IMR-90 (cell line): ENCODE measurements around the gene ABCB4. TPM values are rescaled to one million over a fixed set of nuclear protein-coding genes. Genes with fewer than 3 reads are reported as not detected.
A peak's percentile ranks its signal among the peaks of the same experiment; 100 is the strongest.

Experiments used
- ATAC-seq: fragments of 200-7000 bp; cut with Tn5 transposase; 2 replicates; pipeline ENCODE4 v1.9.1; 2020; ENCODE audit warnings: low read depth, mild to moderate bottlenecking, moderate library complexity
- BruUV-seq: library from RNA; stranded (reverse); fragments of 400-500 nt; replicated peaks from 2 replicates; lab custom pipeline; 2021; lab: Mats Ljungman, UMichigan
- CTCF ChIA-PET: fragments of 300-600 bp; formaldehyde crosslinking; extraction: SDS; loops from one replicate; lab custom pipeline; 2021; ENCODE audit warnings: antibody characterized with exemption; lab: Yijun Ruan, JAX
- POLR2A ChIA-PET: fragments of 300-600 bp; sonication (Branson Sonifier 250); formaldehyde crosslinking; loops from one replicate; lab custom pipeline; 2022; ENCODE audit warnings: antibody characterized with exemption; ENCODE audit not compliant: unreplicated experiment; lab: Charles Lee
- DNase-seq: peaks from one replicate; pipeline ENCODE4 v3.0.0; 2013
- H2AFZ ChIP-seq: replicated peaks from 2 replicates; pipeline ENCODE3; 2013; ENCODE audit warnings: low read length, mild to moderate bottlenecking; ENCODE audit not compliant: poor library complexity
- H2AK5ac ChIP-seq: 2 replicates; pipeline ENCODE4 v1.6.1; 2013; ENCODE audit warnings: low read depth, low read length, inconsistent platforms
- H2AK9ac ChIP-seq: replicated peaks from 2 replicates; pipeline ENCODE3; 2013; ENCODE audit warnings: mild to moderate bottlenecking, low read depth, low read length, moderate library complexity; ENCODE audit not compliant: poor library complexity
- H2BK120ac ChIP-seq: 2 replicates; pipeline ENCODE4 v1.6.1; 2013; ENCODE audit warnings: low read depth, low read length, inconsistent platforms
- H2BK15ac ChIP-seq: 3 replicates; pipeline ENCODE4 v1.6.1; 2013; ENCODE audit warnings: low read depth, low read length, inconsistent platforms
- H2BK20ac ChIP-seq: 2 replicates; pipeline ENCODE4 v1.6.1; 2013; ENCODE audit warnings: low read depth, mild to moderate bottlenecking, inconsistent platforms, low read length, moderate library complexity
- H2BK5ac ChIP-seq: 2 replicates; pipeline ENCODE4 v1.6.1; 2013; ENCODE audit warnings: mild to moderate bottlenecking, low read depth, low read length, inconsistent platforms; ENCODE audit not compliant: poor library complexity, severe bottlenecking
- H3K14ac ChIP-seq: replicated peaks from 2 replicates; pipeline ENCODE4 v1.6.1; 2013; ENCODE audit warnings: low read depth, low read length, inconsistent platforms
- H3K18ac ChIP-seq: 2 replicates; pipeline ENCODE4 v1.6.1; 2013; ENCODE audit warnings: low read depth, low read length, control low read depth
- H3K23ac ChIP-seq: 2 replicates; pipeline ENCODE4 v1.6.1; 2013; ENCODE audit warnings: low read depth, low read length, inconsistent platforms
- H3K27ac ChIP-seq: 2 replicates; pipeline ENCODE4 v1.5.1; 2013; ENCODE audit warnings: mild to moderate bottlenecking, control low read depth, low read length; ENCODE audit not compliant: insufficient read depth
- H3K27me3 ChIP-seq: 2 replicates; pipeline ENCODE4 v1.6.1; 2013; ENCODE audit warnings: low read length; ENCODE audit not compliant: control insufficient read depth, insufficient read depth
- H3K36me3 ChIP-seq: 2 replicates; pipeline ENCODE4 v1.6.1; 2013; ENCODE audit warnings: low read length, mixed read lengths; ENCODE audit not compliant: control insufficient read depth, insufficient read depth
- H3K4ac ChIP-seq: 2 replicates; pipeline ENCODE4 v1.6.1; 2013; ENCODE audit warnings: low read depth, low read length, inconsistent platforms
- H3K4me1 ChIP-seq: 2 replicates; pipeline ENCODE4 v1.6.1; 2013; ENCODE audit warnings: low read length, mixed read lengths; ENCODE audit not compliant: control insufficient read depth, insufficient read depth
- H3K4me2 ChIP-seq: 2 replicates; pipeline ENCODE4 v1.6.1; 2013; ENCODE audit warnings: low read depth, mild to moderate bottlenecking, control low read depth, low read length, moderate library complexity
- H3K4me3 ChIP-seq: 2 replicates; pipeline ENCODE4 v1.5.1; 2013; ENCODE audit warnings: low read depth, mild to moderate bottlenecking, control low read depth, low read length, moderate library complexity; ENCODE audit not compliant: insufficient read depth
- H3K56ac ChIP-seq: 2 replicates; pipeline ENCODE4 v1.6.1; 2013; ENCODE audit warnings: low read length, inconsistent platforms; ENCODE audit not compliant: insufficient read depth; ENCODE audit errors: extremely low read depth
- H3K79me1 ChIP-seq, 2 experiments: 2 replicates each; pipeline ENCODE4 v1.6.1; 2013; ENCODE audit warnings: low read length in 2 of 2, inconsistent platforms in 1 of 2, low read depth in 1 of 2
- H3K9ac ChIP-seq: 2 replicates; pipeline ENCODE4 v1.6.1; 2013; ENCODE audit warnings: low read depth, low read length, control low read depth
- H3K9me1 ChIP-seq: 2 replicates; pipeline ENCODE4 v1.6.1; 2013; ENCODE audit warnings: low read length, inconsistent platforms; ENCODE audit not compliant: insufficient read depth
- H3K9me3 ChIP-seq: 2 replicates; pipeline ENCODE4 v1.6.1; 2013; ENCODE audit warnings: low read length; ENCODE audit not compliant: control insufficient read depth, insufficient read depth
- H4K20me1 ChIP-seq: 2 replicates; pipeline ENCODE4 v1.6.1; 2013; ENCODE audit warnings: low read length, inconsistent platforms; ENCODE audit not compliant: insufficient read depth
- H4K5ac ChIP-seq: 2 replicates; pipeline ENCODE4 v1.6.1; 2013; ENCODE audit warnings: mild to moderate bottlenecking, low read depth, low read length, control low read depth
- H4K8ac ChIP-seq, 2 experiments: 2 replicates each; pipeline ENCODE4 v1.6.1; 2013; ENCODE audit warnings: low read depth in 2 of 2, low read length in 2 of 2, control low read depth in 1 of 2, inconsistent platforms in 1 of 2
- H4K91ac ChIP-seq: 2 replicates; pipeline ENCODE4 v1.6.1; 2013; ENCODE audit warnings: low read depth, low read length, inconsistent platforms; ENCODE audit not compliant: insufficient read depth
- CEBPB ChIP-seq: IDR thresholded peaks from 2 replicates; pipeline ENCODE4 v1.6.1; 2012; ENCODE audit warnings: low read depth, low read length, improper control_type of control experiment
- CTCF ChIP-seq: conservative IDR thresholded peaks from 2 replicates; pipeline ENCODE4 v1.5.1; 2012; ENCODE audit warnings: mild to moderate bottlenecking, low read depth, low read length, improper control_type of control experiment
- ELK1 ChIP-seq: fragments of 150-350 bp; IDR thresholded peaks from 2 replicates; pipeline ENCODE4 v1.6.1; 2016; ENCODE audit warnings: low read depth, mild to moderate bottlenecking, low read length, moderate library complexity, borderline replicate concordance
- MAFK ChIP-seq: IDR thresholded peaks from 2 replicates; pipeline ENCODE4 v1.6.1; 2012; ENCODE audit warnings: low read depth, low read length, improper control_type of control experiment
- NFE2L2 ChIP-seq: fragments of 150-350 bp; IDR thresholded peaks from 2 replicates; pipeline ENCODE4 v1.6.1; 2016; ENCODE audit warnings: low read depth, mild to moderate bottlenecking, low read length
- POLR2A ChIP-seq: IDR thresholded peaks from 2 replicates; pipeline ENCODE4 v1.6.1; 2012; ENCODE audit warnings: mild to moderate bottlenecking, low read depth, low read length
- WGBS, 2 experiments: methylation state at CpG; one replicate each; pipeline versions ENCODE4 v1.1.5 to v1.1.7; 2013; ENCODE audit warnings: missing lambda C conversion rate in 2 of 2; ENCODE audit not compliant: insufficient read length in 1 of 2; ENCODE audit errors: extremely low coverage in 2 of 2; 5-methylcytosine and 5-hydroxymethylcytosine counted together
- dilution Hi-C: fragments of 300-500 bp; cut with HindIII; formaldehyde crosslinking; loops from one replicate; pipeline ENCODE4 v1.14.3; 2018; ENCODE audit warnings: low sequenced_read_pairs; ENCODE audit not compliant: unreplicated experiment
- in situ Hi-C: fragments of 300-500 bp; cut with MboI; formaldehyde crosslinking; loops from 3 replicates; pipeline ENCODE4 v1.14.3; 2019; ENCODE audit warnings: low sequenced_read_pairs, inconsistent platforms, mixed read lengths
- intact Hi-C: fragments of 100-400 bp; cut with micrococcal nuclease; formaldehyde crosslinking; loops from 2 replicates; pipeline ENCODE4 v1.10.0; 2022
- polyA plus RNA-seq, 3 experiments: library from polyadenylated mRNA; depleted of rRNA; stranded (reverse); fragments of >200 nt; gene quantifications; 2 replicates each; pipeline ENCODE4 v1.2.3, GENCODE V29; 2012; ENCODE audit warnings: low replicate concordance in 1 of 3
- total RNA-seq: library from RNA; depleted of rRNA; stranded (reverse); fragments of >200 nt; gene quantifications from 2 replicates; pipeline ENCODE4 v1.2.3, GENCODE V29; 2012

The ABCB4 gene
- total and polyA plus RNA-seq, 2 of the 4 experiments (the other 2 are of a cell fraction) = not detected

DNA sequence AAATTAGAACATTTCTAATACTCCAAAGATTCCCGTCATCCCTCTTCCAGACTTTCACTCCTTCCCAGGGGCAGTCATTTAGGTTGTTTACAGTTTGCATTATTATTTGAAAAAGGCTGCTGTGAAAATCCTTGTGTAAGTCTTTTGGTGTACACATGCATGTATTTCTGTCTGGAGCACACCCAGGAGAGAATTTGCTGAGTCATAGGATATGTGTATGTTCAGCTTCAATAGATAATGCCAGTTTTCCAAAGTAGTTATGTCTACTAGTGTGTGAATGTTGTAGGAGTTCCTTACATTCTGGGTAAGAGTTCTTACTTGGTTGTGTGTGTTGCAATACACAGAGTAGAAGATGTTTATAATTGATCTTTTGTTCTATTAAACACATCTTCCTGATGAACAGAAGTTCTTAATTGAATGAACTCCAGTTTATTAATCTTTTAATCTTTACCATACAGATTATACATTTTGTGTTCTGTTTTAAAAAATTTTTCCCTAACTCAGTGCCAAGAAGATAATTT, 104.8 kb downstream of the ABCB4 start:
- no peak overlapping the region for H3K56ac ChIP-seq
- ChIA-PET CTCF (no interaction called here), POLR2A (no interaction called here)
- no peaks in the 10 kb centered on the region for H3K79me1 ChIP-seq
- intact Hi-C loops = no loop called here
- no peak overlapping the region for H4K8ac ChIP-seq
- peaks cover 4% of the 10 kb centered on the region; the same call in 1 of the 2 replicates for H3K36me3 ChIP-seq
- no peak overlapping the region for H2BK120ac ChIP-seq
- no peak overlapping the region for H3K4me2 ChIP-seq
- BruUV-seq = no TSS peak
- H4K20me1 ChIP-seq = no peaks in the 10 kb centered on the region
- H3K27me3 ChIP-seq = no peaks in the 10 kb centered on the region
- peak overlapping the region; percentile 1 for H2BK5ac ChIP-seq
- no peak overlapping the region for H3K14ac ChIP-seq
- no peak overlapping the region for H3K9ac ChIP-seq
- peak overlapping the region; percentile 29; the same call in 1 of the 2 replicates for H3K18ac ChIP-seq
- no peak overlapping the region for H2AK5ac ChIP-seq
- in situ Hi-C loops = no loop called here
- no peak overlapping the region for H4K5ac ChIP-seq
- no peak overlapping the region for H3K4ac ChIP-seq
- H2AFZ ChIP-seq = no peak overlapping the region
- dilution Hi-C loops = no loop called here
- no peak overlapping the region for H3K27ac ChIP-seq
- H3K9me3 ChIP-seq = no peaks in the 10 kb centered on the region
- no peak overlapping the region for H3K23ac ChIP-seq
- H4K91ac ChIP-seq = no peak overlapping the region
- WGBS, 2 experiments = no CpG with 5 or more reads among the region's 1 CpG
- ATAC-seq = peak; percentile 75
- H3K4me3 ChIP-seq = no peak overlapping the region
- H2AK9ac ChIP-seq = no peak overlapping the region
- peak; percentile 78 for DNase-seq
- H2BK15ac ChIP-seq = no peak overlapping the region
- no peak overlapping the region for H2BK20ac ChIP-seq
- no peaks in the 10 kb centered on the region for H3K9me1 ChIP-seq
- H3K4me1 ChIP-seq = peaks cover 2% of the 10 kb centered on the region; the same call in 1 of the 2 replicates
- peak; percentile 99 for TF ChIP-seq NFE2L2
- TF ChIP-seq ELK1 = no peak
- peak; percentile 76; the same call in 1 of the 2 replicates for TF ChIP-seq CEBPB
- no peak for TF ChIP-seq POLR2A
- TF ChIP-seq MAFK = peak; percentile 98
- no peak for TF ChIP-seq CTCF
